K562 (cell line): ENCODE data around the gene MPIG6B. TPM values are rescaled to one million over a fixed set of nuclear protein-coding genes. Genes with fewer than 3 reads are reported as not detected.

ENCODE experiments used
- BCL6 ChIP-seq: fragments of 250-450 bp; sonication (Bioruptor Pico); IDR thresholded peaks from 2 replicates; pipeline ENCODE4 v1.4.0; 2020
- CEBPB ChIP-seq: fragments of 450-650 bp; IDR thresholded peaks from 2 replicates; pipeline ENCODE4 v1.6.1; 2016; ENCODE audit warnings: missing genetic modification characterization, missing compliant biosample characterization
- DLX4 ChIP-seq: fragments of 250-450 bp; sonication (Bioruptor Pico); IDR thresholded peaks from 2 replicates; pipeline ENCODE4 v1.6.1; 2021; ENCODE audit warnings: mild to moderate bottlenecking
- FOXJ2 ChIP-seq: fragments of 200-800 bp; sonication (Bioruptor generic); IDR thresholded peaks from 2 replicates; pipeline ENCODE4 v1.6.1; 2016; ENCODE audit warnings: missing genetic modification characterization, missing compliant biosample characterization
- FUS ChIP-seq: fragments of 200-400 bp; formaldehyde crosslinking; optimal IDR thresholded peaks from 2 replicates; pipeline ENCODE3; 2017; ENCODE audit warnings: low read depth, low read length
- GTF2B ChIP-seq: IDR thresholded peaks from 2 replicates; pipeline ENCODE4 v1.6.1; 2011; ENCODE audit not compliant: insufficient read length; ENCODE audit errors: extremely low read depth
- IRF2 ChIP-seq: sonication (generic); formaldehyde crosslinking; IDR thresholded peaks from 2 replicates; pipeline ENCODE4 v1.8.1; 2022; ENCODE audit warnings: mild to moderate bottlenecking, missing genetic modification reagents
- KDM2B ChIP-seq: fragments of 250-450 bp; sonication (Bioruptor Pico); IDR thresholded peaks from 2 replicates; pipeline ENCODE4 v1.8.0; 2021; ENCODE audit warnings: mild to moderate bottlenecking, moderate library complexity
- KLF10 ChIP-seq: fragments of 250-450 bp; sonication (Bioruptor Pico); IDR thresholded peaks from 2 replicates; pipeline ENCODE4 v1.6.1; 2021; ENCODE audit warnings: matching md5 sums
- MECOM ChIP-seq: fragments of 250-450 bp; sonication (Bioruptor Pico); IDR thresholded peaks from 2 replicates; pipeline ENCODE4 v1.8.0; 2022; ENCODE audit warnings: inconsistent platforms
- MTA2 ChIP-seq: fragments of 450-650 bp; IDR thresholded peaks from 2 replicates; pipeline ENCODE4 v1.6.1; 2016; ENCODE audit warnings: low read depth
- PKNOX1 ChIP-seq: fragments of 450-650 bp; IDR thresholded peaks from 2 replicates; pipeline ENCODE4 v1.6.1; 2016
- RBFOX2 ChIP-seq: fragments of 200-400 bp; formaldehyde crosslinking; IDR thresholded peaks from 2 replicates; pipeline ENCODE4 v1.6.1; 2017; ENCODE audit warnings: low read depth, mild to moderate bottlenecking, low read length, moderate library complexity
- RUNX1 ChIP-seq: sonication (generic); IDR thresholded peaks from 2 replicates; pipeline ENCODE4 v1.6.1; 2016; ENCODE audit warnings: antibody characterized with exemption, low read depth
- SLC30A9 ChIP-seq: fragments of 250-450 bp; sonication (Bioruptor Pico); IDR thresholded peaks from 2 replicates; pipeline ENCODE4 v1.8.0; 2022; ENCODE audit warnings: mild to moderate bottlenecking, moderate library complexity
- SP1 ChIP-seq: sonication (generic); formaldehyde crosslinking; IDR thresholded peaks from 2 replicates; pipeline ENCODE4 v1.8.1; 2022; ENCODE audit warnings: mild to moderate bottlenecking, missing genetic modification reagents
- SPI1 ChIP-seq: IDR thresholded peaks from 2 replicates; pipeline ENCODE4 v1.6.1; 2011; ENCODE audit warnings: low read depth, low read length, control low read depth, borderline replicate concordance
- TAF9B ChIP-seq: fragments of 450-650 bp; IDR thresholded peaks from 2 replicates; pipeline ENCODE4 v1.6.1; 2018; ENCODE audit warnings: mild to moderate bottlenecking; ENCODE audit not compliant: partially characterized antibody
- TEAD1 ChIP-seq, 2 experiments: fragments of 450-650 bp in 1 of 2; sonication (generic) in 1 of 2; formaldehyde crosslinking; IDR thresholded peaks; 2 replicates each; pipeline versions ENCODE4 v1.4.0 to v1.8.0; 2020 to 2022; ENCODE audit warnings: mild to moderate bottlenecking in 2 of 2, missing genetic modification reagents in 1 of 2
- THRB ChIP-seq: fragments of 450-650 bp; formaldehyde crosslinking; conservative IDR thresholded peaks from 2 replicates; pipeline ENCODE4 v1.4.0; 2022; ENCODE audit warnings: mild to moderate bottlenecking, missing genetic modification characterization
- VEZF1 ChIP-seq: fragments of 200-800 bp; sonication (Bioruptor generic); IDR thresholded peaks from 2 replicates; pipeline ENCODE4 v1.6.1; 2017; ENCODE audit warnings: missing genetic modification characterization, missing compliant biosample characterization
- ZNF239 ChIP-seq: fragments of 250-450 bp; sonication (Bioruptor Pico); IDR thresholded peaks from 2 replicates; pipeline ENCODE4 v1.4.0; 2020; ENCODE audit warnings: mild to moderate bottlenecking
- polyA plus RNA-seq, 8 experiments: library from polyadenylated mRNA; depleted of rRNA in 4 of 8; stranded (reverse) in 5 of 8; unstranded in 3 of 8; fragments of >200 nt; fragmentation: Nextera tagmentation in 2 of 8; fragmentation: Illumina TruSeq in 1 of 8; extraction: Ambion mirVana in 2 of 8; extraction: Trizol in 1 of 8; gene quantifications; 2 replicates each; pipeline versions ENCODE4 v1.2.1 to v1.2.3, GENCODE V29; 2011 to 2014; ENCODE audit warnings: inconsistent platforms in 1 of 8, missing spikeins in 1 of 8
- total RNA-seq, 7 experiments: library from RNA; depleted of rRNA in 6 of 7; stranded (reverse); fragments of >200 nt in 6 of 7; fragmentation: Illumina TruSeq in 2 of 7; extraction: Trizol in 2 of 7; gene quantifications; 2 replicates each; pipeline versions ENCODE4 v1.2.1 to v1.2.3, GENCODE V29; 2011 to 2021; ENCODE audit warnings: low replicate concordance in 1 of 7
- TF ChIP-seq, protein P1 (sequence below): sonication (generic); formaldehyde crosslinking; IDR thresholded peaks from 2 replicates; pipeline ENCODE4 v1.9.0; 2022; ENCODE audit warnings: mild to moderate bottlenecking, missing genetic modification reagents

The MPIG6B gene
- total and polyA plus RNA-seq, 9 of the 15 experiments (the other 6 are each of a cell fraction or from before 2014, with no cell fraction given) = 0.11 to 1.2 (median 0.28) TPM; not detected in 1

DNA sequence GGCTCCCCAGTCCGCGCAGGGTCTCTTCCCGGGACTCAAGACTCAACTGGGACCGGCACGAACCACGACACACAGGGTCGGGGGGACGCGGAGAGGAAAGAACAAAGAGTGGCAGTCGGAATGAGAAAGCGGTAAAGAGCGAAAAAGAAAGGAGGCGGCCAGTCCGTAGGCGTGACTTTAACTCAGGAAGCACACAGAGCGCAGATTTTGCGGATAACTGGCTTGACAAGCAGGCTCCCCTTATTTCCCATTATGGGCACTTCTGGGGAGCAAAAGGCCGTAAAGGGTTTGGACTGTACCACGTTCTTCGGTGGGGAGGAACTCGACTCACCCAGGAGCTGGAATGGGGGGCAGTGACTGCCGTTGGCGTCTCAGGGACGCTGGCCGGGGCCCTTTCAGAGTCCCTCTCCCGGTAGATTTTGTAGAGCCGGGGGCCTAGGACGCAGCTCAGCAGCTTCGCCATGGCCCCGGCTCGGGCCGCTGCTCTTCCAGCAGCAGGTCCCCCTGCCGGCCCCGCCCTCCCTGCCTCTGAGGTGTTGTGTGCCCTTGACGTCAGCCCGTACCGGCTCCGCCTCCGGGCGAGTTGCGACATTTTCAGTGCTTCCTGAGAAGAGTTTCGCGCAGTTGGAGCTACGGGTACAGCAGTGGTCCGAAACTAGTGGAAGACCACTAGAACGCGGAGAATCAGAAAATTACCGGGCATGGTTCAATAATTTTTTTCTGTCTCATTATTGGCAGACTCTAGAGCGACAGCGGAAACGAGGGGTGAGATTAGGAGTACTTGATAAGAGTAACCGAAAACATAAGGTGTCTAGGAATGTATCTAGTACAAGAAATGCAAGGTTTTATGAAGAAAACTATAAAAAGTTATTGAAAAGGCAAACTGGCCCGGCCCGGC, 20.1 kb upstream of the MPIG6B start, which contains the start of gene ABHD16A (continued):
- 0 out of 2 replicates have a peak, but pooled peaks have one; percentile 11 for TF ChIP-seq THRB (CRISPR knock-in tag)
- peak; percentile 100 for TF ChIP-seq CEBPB (tag)
- TF ChIP-seq RUNX1 = peak; percentile 54; the same call in 1 of the 2 replicates
- TF ChIP-seq KDM2B (CRISPR knock-in tag) = 0 out of 2 replicates have a peak, but pooled peaks have one; percentile 9
- TF ChIP-seq FUS = no peak
- no peak for TF ChIP-seq SPI1
- TF ChIP-seq DLX4 (CRISPR knock-in tag) = no peak
- TF ChIP-seq KLF10 (CRISPR knock-in tag) = no peak
- TF ChIP-seq BCL6 (CRISPR knock-in tag) = peak; percentile 73; the same call in 1 of the 2 replicates
- TF ChIP-seq VEZF1 (CRISPR knock-in tag) = peak; percentile 97
- TF ChIP-seq MTA2 = no peak; the same call in 1 of the 2 replicates
- TF ChIP-seq MECOM (CRISPR knock-in tag) = no peak
- TF ChIP-seq TAF9B = peak; percentile 74
- TF ChIP-seq FOXJ2 (tag) = peak; percentile 29; the same call in 1 of the 2 replicates
- TF ChIP-seq RBFOX2 = peak; percentile 96
- peak; percentile 19 to 64; a peak in 2 of 4 replicates for TF ChIP-seq TEAD1 (CRISPR knock-in tag; IDR thresholded peaks at IDR 0.05)
- peak; percentile 96 for TF ChIP-seq SP1 (CRISPR knock-in tag)
- TF ChIP-seq ZNF239 (CRISPR knock-in tag) = no peak; the same call in 1 of the 2 replicates
- TF ChIP-seq, protein P1, sequence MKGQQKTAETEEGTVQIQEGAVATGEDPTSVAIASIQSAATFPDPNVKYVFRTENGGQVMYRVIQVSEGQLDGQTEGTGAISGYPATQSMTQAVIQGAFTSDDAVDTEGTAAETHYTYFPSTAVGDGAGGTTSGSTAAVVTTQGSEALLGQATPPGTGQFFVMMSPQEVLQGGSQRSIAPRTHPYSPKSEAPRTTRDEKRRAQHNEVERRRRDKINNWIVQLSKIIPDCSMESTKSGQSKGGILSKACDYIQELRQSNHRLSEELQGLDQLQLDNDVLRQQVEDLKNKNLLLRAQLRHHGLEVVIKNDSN = no peak; the same call in 1 of the 2 replicates
- peak; percentile 65 for TF ChIP-seq PKNOX1
- peak; percentile 45 for TF ChIP-seq GTF2B
- TF ChIP-seq SLC30A9 (CRISPR knock-in tag) = no peak
- TF ChIP-seq IRF2 (CRISPR knock-in tag) = no peak
